ENCODE measurements around the gene CNN1. TPM values are rescaled to one million over a fixed set of nuclear protein-coding genes. Genes with fewer than 3 reads are reported as not detected.

The CNN1 gene
- total RNA-seq: under 1 TPM in 1 of 2 experiments, not detected in 1; 0.36 TPM

DNA sequence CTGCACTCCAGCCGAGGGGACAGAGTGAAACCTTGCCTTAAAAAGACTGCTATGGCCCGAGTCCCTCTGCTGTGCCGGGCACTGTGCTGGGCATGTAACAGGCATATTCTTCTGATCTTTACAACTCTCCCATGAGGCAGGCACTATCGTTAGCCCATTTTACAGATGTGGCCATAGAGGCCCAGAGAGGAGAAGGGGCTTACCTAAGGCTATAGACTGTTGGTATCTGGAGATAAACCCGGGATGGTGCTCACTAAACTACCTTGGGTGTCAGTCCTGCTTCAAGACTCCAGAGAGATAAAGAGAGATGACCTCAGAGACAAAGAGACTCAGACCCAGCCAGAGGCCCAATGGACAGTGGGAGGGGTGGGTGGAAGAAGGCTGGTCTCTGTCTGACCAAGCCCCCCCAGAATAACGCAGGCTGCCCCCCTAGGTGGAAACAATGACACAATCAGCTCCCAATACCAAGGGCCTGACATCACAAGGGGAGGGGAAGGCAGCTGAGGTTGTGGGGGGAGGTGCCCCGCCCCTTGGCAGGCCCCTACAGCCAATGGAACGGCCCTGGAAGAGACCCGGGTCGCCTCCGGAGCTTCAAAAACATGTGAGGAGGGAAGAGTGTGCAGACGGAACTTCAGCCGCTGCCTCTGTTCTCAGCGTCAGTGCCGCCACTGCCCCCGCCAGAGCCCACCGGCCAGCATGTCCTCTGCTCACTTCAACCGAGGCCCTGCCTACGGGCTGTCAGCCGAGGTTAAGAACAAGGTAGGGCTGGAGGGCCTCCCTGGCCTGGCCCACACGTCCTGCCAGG, at the start of gene CNN1:
Gene CNN1 (plus strand): TSS at position 620 of the 805 bp plus-strand sequence. CDS start 77 bp downstream, at position 697.
- peak; percentile 31 for DNase-seq
- Mint-ChIP-seq H3K4me3 (no peak within 1 kb of the TSS), H3K9me3 (no peaks in the 10 kb centered on the region), H3K36me3 (no peaks in the 10 kb centered on the region), H3K27ac (no peak within 1 kb of the TSS), H3K27me3 (peaks cover 37% of the 10 kb centered on the region), H3K4me1 (peaks cover 8% of the 10 kb centered on the region)

DNA sequence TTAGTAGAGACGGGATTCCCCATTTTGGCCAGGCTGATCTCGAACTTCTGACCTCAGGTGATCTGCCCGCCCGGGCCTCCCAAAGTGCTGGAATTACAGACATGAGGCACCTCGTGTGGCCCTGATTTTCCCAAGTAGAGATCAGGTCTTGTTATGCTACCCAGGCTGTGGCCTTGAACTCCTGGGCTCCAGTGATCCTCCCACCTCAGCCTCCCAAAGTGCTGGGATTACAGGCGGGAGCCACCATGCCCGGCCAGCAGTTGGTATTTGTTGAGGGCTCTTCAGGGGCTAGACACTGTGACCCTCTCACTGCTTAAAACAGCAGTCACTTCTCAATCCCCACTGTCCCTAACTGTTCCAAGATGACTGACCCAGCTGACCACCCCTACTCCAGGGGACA, 49.3 kb upstream of the CNN1 start:
- Mint-ChIP-seq H3K9me3 (no peaks in the 10 kb centered on the region), H3K4me1 (no peaks in the 10 kb centered on the region), H3K27me3 (no peaks in the 10 kb centered on the region), H3K36me3 (peaks cover 21% of the 10 kb centered on the region), H3K4me3 (no peak overlapping the region), H3K27ac (no peak overlapping the region)
- no peak for DNase-seq

DNA sequence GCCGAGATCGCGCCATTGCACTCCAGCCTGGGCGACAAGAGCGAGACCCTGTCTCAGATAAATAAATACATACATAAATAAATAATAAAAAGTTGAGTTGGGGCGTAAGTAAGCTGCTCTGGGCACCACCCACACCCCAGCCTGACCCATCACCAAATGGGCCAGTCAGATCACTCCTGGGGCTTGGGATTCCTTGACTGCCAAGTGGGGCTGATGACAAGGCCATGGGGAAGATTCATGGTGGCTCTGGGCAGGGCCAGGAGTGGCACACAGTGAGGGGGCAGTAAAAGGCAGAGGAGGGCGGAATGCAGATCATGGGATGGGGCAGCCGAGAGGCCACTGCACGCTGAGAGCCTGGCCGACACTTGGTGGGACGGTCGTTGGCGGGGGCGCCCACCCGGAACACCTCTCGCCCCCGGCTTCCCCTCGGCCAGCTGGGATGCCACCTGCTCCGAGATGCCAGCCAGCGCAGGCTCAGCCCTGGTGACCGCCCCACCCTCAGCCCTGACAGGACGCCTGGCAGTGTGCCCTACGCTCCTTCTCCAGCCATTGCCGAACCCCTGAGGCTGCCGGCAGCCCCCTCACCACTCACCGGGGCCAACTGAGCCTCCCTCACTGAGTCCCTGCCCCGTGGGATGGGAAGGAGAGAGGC, 43.9 kb upstream of the CNN1 start:
- peaks cover 15% of the 10 kb centered on the region for H3K36me3 Mint-ChIP-seq

DNA sequence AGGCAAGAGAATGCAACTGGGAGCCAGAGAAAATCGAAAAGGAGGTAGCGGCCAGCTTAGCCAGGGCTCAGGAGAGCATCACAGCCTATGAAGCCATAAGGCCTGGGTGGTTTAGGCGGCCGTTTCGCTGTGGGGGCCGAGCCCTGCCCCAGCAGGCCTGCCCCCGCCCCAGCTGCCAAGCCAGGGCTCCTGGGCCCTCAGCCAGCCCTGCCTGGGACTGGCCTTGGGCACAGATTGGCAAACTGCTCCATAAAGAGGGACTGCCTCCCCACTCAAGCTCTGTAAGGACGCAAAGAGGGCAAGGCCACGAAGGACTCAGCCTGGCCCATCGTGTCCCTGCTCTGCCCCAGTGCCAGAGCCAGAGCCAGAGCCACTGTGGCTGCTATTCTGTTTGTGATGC, 43.2 kb upstream of the CNN1 start:
- no peak for DNase-seq
- Mint-ChIP-seq H3K9me3 (no peaks in the 10 kb centered on the region), H3K4me1 (no peaks in the 10 kb centered on the region), H3K4me3 (no peak overlapping the region), H3K27me3 (no peaks in the 10 kb centered on the region), H3K27ac (no peak overlapping the region), H3K36me3 (peaks cover 13% of the 10 kb centered on the region)

More for the DNA sequence above, 43.9 kb upstream of the CNN1 start:
- H3K4me3 Mint-ChIP-seq: no peak overlapping the region
- H3K9me3 Mint-ChIP-seq: no peaks in the 10 kb centered on the region
- no peaks in the 10 kb centered on the region for H3K27me3 Mint-ChIP-seq
- no peaks in the 10 kb centered on the region for H3K4me1 Mint-ChIP-seq
- H3K27ac Mint-ChIP-seq: no peak overlapping the region
- no peak for DNase-seq

DNA sequence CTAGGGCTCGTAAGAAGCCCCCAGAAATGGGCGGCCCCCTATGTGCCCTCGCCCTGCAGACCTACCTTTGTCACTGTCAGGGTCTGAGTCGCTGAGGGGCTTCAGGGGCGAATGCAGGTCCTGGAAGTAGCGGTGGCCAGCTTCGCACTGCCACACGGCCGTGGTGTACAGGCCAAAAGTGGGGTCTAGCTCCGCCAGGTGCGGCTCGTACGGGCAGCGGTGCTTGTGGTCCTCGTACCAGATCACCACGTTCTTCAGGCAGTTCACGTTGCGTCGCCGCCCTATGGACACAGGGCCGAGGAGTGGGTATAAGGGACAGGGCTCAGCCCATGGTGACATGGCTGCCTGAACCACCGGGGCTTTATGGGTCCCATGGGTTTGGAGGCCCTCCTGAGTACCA, 42.8 kb upstream of the CNN1 start:
- Mint-ChIP-seq H3K4me3 (no peak overlapping the region), H3K27ac (no peak overlapping the region), H3K9me3 (no peaks in the 10 kb centered on the region), H3K4me1 (no peaks in the 10 kb centered on the region), H3K27me3 (no peaks in the 10 kb centered on the region), H3K36me3 (peaks cover 9% of the 10 kb centered on the region)
- DNase-seq: no peak

DNA sequence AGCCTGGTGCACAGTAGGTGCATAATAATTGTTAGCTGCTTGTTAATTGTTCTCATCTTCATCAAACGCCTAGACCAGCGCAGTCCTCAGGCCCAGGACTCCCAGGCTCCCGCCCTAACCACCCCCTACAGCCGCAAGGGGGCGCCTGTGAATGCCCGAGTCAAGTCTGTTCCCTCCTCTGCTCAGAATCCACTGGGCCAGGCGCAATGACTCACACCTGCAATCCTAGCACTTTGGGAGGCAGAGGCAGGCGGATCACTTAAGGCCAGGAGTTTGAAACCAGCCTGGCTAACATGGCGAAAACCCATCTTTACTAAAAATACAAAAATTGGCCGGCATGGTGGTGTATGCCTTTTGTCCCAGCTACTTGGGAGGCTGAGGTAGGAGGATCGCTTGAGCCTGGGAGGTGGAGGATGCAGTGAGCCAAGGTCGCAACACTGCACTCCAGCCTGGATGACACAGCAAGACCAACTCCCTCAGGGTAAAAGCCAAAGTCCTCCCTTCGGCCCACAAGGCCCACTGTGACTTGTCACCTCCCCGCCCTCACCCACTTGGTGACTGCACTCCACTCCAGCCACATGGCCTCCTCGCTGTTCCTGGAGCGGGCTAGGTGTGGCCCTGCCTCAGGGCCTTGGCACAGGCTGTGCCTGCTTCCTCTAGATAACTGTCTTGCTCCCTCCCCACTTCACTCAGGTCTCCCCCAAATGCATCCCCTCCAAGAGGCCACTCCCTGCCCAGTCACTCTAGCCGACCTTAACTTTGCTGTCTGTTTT, 42.1 kb upstream of the CNN1 start:
- no peaks in the 10 kb centered on the region for H3K27me3 Mint-ChIP-seq
- peaks cover 6% of the 10 kb centered on the region for H3K36me3 Mint-ChIP-seq
- peak; percentile 70 for DNase-seq
- H3K9me3 Mint-ChIP-seq: no peaks in the 10 kb centered on the region
- no peaks in the 10 kb centered on the region for H3K4me1 Mint-ChIP-seq
- H3K27ac Mint-ChIP-seq: no peak overlapping the region
- no peak overlapping the region for H3K4me3 Mint-ChIP-seq

DNA sequence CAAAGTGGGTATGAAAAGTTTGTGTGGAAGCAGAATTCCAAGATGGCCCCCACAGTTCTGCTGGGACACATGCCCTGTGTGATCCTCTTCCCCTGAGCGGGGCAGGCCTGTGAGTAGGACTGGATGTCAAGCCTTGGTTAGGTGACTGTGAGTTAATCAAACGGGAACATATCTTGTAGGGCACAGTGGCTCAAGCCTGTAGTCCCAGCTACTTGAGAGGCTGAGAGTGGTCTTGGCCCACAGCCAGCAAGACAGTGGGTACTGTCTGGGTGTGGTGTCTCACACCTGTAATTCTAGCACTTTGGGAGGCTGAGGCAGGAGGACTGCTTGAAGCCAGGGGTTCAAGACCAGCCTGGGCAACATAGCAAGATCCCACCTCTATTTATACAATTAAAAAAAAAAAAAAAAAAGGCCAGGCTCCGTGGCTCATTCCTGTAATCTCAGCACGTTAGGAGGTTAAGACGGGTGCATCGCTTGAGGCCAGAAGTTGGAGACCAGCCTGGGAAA, 39.4 kb upstream of the CNN1 start:
- Mint-ChIP-seq H3K4me3 (no peak overlapping the region), H3K27me3 (no peaks in the 10 kb centered on the region), H3K27ac (no peak overlapping the region), H3K4me1 (no peaks in the 10 kb centered on the region), H3K36me3 (peaks cover 6% of the 10 kb centered on the region), H3K9me3 (no peaks in the 10 kb centered on the region)
- no peak for DNase-seq

DNA sequence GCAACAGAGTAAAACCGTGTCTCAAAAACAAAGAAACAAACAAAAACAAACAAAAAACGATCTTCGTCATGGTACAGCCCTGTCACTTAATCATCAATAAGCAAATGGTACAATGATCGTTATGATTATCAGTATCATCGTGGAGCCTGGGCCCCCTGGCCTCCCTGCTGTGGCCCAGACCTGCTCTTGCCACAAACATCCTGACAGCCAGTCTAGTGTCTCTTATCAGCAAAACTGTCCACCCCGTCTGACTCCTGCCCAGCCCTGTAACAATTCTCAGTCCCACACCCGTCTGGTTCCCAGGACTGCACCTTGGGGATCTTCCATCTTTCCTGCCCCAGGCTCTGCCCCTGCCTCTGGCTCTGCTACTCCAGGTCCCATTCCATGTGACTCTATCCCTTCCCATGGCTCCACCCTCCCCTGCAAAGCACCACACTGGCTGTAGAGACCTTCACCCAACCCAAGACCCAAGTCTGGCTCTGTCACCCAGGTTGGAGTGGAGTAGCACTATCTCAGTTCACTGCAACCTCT, 38.7 kb upstream of the CNN1 start:
- peaks cover 6% of the 10 kb centered on the region for H3K4me1 Mint-ChIP-seq
- no peaks in the 10 kb centered on the region for H3K27me3 Mint-ChIP-seq
- H3K9me3 Mint-ChIP-seq: no peaks in the 10 kb centered on the region
- no peak overlapping the region for H3K4me3 Mint-ChIP-seq
- peaks cover 5% of the 10 kb centered on the region for H3K36me3 Mint-ChIP-seq
- no peak for DNase-seq
- no peak overlapping the region for H3K27ac Mint-ChIP-seq

DNA sequence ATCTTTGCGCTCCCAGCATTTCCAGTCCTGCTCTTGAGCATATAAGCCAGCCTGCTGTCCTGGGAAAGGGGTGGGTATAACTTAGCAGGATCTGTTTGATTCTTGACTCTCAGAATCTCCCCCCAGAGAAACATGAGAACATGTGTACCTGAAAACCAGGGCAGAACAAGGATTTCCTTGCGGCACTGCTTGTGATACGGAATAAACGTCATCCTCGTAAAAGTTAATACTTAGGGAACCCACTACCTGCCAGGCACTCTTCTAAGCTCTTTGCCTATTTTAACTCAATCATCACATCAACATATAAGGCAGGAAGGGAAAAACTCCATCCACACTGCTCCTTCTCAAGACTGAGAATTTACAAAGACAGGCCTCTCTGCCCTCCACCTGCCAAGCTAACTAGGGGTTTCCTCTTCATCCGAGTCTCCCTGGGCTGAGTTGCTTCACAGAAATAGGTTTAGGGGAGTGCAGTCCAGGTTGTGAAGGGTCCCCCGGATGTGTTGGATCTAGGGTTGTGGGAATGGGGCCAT, 34.1 kb upstream of the CNN1 start:
- H3K9me3 Mint-ChIP-seq: no peaks in the 10 kb centered on the region
- peak overlapping the region; percentile 86 for H3K4me3 Mint-ChIP-seq
- H3K36me3 Mint-ChIP-seq: peaks cover 10% of the 10 kb centered on the region
- peaks cover 11% of the 10 kb centered on the region for H3K4me1 Mint-ChIP-seq
- H3K27ac Mint-ChIP-seq: peak overlapping the region; percentile 80
- H3K27me3 Mint-ChIP-seq: peaks cover 3% of the 10 kb centered on the region
- DNase-seq: no peak

DNA sequence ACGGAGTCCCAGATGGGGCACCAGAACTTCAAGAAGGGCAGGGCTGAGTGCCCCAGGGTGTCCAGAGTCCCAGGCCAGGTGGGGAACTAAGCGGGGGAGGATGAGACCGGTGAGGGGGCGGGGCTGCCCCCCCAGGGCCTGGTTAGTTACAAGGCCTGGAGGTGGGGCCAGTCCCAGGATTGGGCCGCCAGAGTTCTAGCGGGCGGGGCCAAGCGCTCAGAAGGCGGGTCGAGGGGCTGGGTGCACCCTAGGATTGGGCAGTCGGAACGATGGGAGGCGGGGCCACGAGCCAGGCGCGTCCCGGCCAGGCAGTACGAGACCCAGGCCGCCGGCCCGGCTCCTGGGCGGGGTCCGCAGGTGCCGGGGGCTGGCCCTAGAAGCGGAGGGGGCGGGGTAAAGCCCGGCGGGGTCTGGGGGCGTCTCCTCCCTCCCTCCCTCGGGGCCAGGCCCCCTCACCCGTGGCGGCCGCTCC, 33.6 kb upstream of the CNN1 start:
- Mint-ChIP-seq H3K27ac (peak overlapping the region; percentile 80), H3K27me3 (peaks cover 3% of the 10 kb centered on the region), H3K9me3 (no peaks in the 10 kb centered on the region), H3K4me1 (peaks cover 11% of the 10 kb centered on the region), H3K36me3 (peaks cover 10% of the 10 kb centered on the region), H3K4me3 (peak overlapping the region; percentile 86)
- DNase-seq: peak; percentile 99

DNA sequence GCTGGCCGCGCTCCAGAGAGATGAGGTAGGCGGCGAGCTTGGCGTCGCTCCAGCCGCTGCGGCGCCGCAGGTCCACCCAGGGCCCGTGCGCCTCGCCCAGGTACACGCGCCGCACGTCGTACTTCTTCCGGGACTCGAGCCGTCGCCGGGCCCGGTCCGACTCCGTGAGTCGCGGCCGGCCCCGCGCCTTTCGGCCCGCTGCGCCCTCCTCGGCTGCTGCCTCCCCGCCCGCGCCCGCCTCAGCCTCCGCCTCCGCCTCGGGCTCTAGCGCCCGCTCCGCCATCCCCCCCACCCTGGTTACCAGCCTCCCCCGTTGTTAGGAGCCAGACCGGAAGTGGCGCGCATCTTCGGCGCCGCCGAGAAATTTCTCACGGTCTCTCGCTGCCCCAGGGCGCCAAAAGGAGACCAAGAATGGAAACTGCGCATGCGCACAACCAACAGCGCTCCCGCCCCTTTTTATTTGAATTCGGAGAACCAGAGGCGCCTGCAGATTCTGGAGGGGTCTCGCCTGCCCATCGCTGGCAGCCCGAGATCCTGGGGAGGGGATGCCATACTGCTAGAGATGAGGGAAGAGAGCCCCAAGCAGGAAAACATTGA, 33.0 kb upstream of the CNN1 start, which contains the start of gene ZNF653:
Gene ZNF653 (minus strand): TSS at position 336 of the 597 bp plus-strand sequence. CDS start 53 bp downstream, at position 283.
- Mint-ChIP-seq H3K9me3 (no peaks in the 10 kb centered on the region), H3K4me3 (peak within 1 kb of the TSS; percentile 86), H3K4me1 (peaks cover 11% of the 10 kb centered on the region), H3K27me3 (peaks cover 3% of the 10 kb centered on the region), H3K36me3 (peaks cover 10% of the 10 kb centered on the region), H3K27ac (peak within 1 kb of the TSS; percentile 91)
- peak; percentile 93 for DNase-seq

DNA sequence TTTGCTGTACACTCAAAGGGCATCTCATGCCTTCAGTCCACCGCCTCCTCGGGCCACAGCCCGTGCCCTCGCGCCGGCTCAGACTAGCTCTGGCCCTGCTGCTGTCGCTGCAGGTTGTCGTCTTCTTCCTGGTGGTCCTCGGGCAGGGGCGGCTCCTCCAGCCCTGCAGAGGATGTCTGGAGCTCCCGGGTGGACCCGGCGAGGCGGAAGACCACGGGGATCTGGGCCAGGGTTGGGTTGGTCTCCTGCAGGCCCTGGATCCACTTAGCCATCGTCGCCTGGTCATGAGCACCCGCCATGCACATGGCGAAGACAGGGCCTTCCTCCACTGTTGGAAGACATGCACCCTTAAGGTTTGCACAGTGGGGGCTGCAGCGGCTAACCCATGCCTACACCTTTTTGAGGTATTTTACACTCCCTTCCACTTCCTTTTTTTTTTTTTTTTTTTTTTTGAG, 32.5 kb upstream of the CNN1 start:
- no peak for DNase-seq
- H3K27me3 Mint-ChIP-seq: peaks cover 3% of the 10 kb centered on the region
- H3K4me3 Mint-ChIP-seq: peak overlapping the region; percentile 86
- H3K9me3 Mint-ChIP-seq: no peaks in the 10 kb centered on the region
- peaks cover 13% of the 10 kb centered on the region for H3K36me3 Mint-ChIP-seq
- H3K4me1 Mint-ChIP-seq: peaks cover 11% of the 10 kb centered on the region
- H3K27ac Mint-ChIP-seq: peak overlapping the region; percentile 91

DNA sequence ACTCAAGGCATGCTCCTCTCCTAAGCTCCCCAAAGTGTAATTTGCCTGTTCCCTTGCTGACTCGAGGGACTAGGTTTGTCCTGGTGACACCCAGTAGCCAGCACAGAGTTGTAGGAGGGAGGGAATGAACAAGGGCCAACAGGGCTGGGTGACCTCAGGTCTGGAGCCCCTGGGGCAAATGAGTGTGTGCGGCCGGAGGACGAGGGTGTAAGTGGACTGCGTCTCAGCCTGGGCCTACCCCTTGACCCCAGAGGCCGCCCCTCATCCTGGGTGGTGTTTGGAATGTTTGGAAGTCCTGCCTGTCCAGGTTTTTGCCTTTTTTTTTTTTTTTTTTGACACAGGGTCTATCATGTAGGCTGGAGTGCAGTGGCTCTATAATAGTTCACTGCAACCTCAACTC, 31.7 kb upstream of the CNN1 start:
- no peak for DNase-seq
- Mint-ChIP-seq H3K27me3 (peaks cover 3% of the 10 kb centered on the region), H3K4me3 (peak overlapping the region; percentile 86)

More for the DNA sequence above, 31.7 kb upstream of the CNN1 start:
- H3K9me3 Mint-ChIP-seq: no peaks in the 10 kb centered on the region
- peak overlapping the region; percentile 91 for H3K27ac Mint-ChIP-seq
- peaks cover 17% of the 10 kb centered on the region for H3K36me3 Mint-ChIP-seq
- H3K4me1 Mint-ChIP-seq: peaks cover 11% of the 10 kb centered on the region
